DMS53 (cell line): ENCODE data around the gene ISLR2.

ENCODE experiments used
- DNase-seq: peaks from one replicate; lab custom pipeline; 2025; lab: John Stamatoyannopoulos, UW

Gene ISLR2

DNA sequence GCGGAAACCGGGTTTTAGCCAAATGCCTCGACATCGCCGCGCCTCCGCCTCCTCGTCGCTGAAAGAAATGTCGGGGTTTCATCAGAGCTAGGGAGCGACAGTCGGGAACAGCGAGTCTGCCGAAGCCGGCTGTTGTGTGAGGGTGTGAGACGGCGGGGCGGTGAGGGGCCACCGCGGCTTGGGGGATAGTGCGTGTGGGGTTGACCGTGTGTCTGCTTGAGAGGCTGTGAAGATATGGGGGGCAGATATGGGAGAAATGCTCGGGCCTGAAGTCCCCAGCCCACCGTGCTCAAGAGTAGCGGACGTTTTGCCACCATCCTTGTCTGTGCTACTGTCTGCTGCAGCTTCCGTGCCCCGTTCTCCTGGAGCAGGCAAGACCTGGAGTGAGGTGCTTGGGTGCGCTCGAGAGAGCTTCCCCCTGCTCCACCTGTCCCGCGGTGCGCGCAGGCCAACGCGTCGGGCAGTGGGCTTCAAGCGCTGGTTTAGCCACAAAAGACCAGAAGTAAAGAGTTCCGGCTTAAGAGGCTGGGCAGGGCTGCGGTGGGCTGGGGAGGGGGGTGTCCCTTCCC is 716 bp upstream of the ISLR2 start:
- DNase-seq, result peak; percentile 60

DNA sequence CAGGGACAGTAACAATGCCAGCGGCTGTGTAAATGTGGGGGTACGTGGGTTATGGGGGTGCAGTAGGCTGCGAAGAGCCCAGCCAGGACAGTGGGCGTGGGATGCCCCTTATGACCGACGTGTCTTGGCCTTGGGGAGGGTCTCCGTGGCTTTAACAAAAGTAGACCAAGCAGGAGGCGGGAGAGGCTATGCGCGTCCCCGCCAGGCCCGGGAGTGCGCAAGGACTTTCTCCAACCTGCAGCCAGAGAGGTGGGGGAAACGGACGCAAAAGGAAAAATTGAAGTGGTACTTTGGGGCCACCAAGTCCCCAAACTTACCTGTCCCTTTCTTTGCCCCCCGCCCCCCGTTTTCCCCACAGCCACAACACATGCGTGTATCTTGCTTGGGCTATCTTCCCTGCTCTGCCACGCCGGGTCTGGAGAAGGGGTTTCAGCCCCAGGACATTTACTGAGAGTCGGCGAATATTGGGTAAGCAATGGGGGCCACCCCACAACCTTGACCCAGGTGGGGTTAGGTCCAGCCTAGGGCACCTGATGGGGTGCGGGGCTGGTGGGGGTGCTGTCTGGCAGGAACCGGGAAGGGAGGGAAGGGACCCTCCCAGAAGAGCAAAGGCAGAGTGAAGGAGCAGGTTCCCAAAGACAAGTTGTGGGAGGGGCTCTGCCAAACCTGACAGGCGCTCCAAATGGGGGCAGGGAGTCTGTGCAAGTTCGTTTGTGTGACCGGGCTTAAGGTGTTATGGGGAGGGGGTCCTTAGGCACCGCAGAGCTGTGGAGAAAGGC is 652 bp downstream of the ISLR2 start:
- no peak for DNase-seq

DNA sequence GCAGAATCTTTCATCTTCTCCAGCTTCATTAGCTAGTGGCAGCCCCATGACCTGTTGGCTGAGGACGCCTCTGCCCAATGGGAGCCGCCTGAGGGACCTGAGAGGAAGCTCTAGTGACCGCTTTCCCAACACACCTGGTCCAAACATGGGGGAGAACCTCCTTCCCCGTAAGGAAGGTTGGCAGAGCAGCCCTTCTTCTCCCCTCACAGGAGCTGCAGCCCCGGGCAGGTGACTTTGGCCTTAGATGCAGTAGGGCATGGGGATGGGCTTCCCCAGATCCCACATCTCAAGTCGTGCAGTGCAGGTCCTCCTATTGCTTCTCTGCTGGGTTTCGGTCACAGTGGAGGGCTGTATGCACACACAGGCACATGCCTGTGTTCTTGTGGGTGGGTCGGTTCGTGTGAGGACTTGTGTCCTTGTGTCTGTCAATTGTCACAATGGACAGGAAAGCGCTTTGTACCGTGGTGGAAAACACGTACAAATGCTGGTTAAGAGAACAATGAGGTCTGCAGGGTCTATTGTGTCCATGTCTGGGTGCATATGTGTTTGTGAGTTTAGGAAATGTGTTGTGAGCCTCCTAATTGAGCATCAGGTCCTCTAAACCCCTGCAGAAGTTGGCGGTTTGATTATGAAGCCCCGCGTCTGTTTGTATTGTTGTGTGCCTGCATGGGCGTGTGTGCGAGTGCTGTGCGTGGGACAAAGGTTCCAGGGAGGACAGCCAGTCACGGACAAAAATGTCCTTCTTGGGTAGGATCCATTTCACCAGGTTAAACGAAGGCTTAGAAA is 1.4 kb downstream of the ISLR2 start:
- peak; percentile 24 for DNase-seq

DNA sequence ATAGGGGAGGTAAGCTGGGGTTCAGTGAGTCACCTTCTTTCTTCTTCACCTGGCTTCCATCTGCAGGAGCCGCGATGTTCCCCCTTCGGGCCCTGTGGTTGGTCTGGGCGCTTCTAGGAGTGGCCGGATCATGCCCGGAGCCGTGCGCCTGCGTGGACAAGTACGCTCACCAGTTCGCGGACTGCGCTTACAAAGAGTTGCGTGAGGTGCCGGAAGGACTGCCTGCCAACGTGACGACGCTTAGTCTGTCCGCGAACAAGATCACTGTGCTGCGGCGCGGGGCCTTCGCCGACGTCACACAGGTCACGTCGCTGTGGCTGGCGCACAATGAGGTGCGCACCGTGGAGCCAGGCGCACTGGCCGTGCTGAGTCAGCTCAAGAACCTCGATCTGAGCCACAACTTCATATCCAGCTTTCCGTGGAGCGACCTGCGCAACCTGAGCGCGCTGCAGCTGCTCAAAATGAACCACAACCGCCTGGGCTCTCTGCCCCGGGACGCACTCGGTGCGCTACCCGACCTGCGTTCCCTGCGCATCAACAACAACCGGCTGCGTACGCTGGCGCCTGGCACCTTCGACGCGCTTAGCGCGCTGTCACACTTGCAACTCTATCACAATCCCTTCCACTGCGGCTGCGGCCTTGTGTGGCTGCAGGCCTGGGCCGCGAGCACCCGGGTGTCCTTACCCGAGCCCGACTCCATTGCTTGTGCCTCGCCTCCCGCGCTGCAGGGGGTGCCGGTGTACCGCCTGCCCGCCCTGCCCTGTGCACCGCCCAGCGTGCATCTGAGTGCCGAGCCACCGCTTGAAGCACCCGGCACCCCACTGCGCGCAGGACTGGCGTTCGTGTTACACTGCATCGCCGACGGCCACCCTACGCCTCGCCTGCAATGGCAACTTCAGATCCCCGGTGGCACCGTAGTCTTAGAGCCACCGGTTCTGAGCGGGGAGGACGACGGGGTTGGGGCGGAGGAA is 2.6 kb downstream of the ISLR2 start:
- peak; percentile 46 for DNase-seq

DNA sequence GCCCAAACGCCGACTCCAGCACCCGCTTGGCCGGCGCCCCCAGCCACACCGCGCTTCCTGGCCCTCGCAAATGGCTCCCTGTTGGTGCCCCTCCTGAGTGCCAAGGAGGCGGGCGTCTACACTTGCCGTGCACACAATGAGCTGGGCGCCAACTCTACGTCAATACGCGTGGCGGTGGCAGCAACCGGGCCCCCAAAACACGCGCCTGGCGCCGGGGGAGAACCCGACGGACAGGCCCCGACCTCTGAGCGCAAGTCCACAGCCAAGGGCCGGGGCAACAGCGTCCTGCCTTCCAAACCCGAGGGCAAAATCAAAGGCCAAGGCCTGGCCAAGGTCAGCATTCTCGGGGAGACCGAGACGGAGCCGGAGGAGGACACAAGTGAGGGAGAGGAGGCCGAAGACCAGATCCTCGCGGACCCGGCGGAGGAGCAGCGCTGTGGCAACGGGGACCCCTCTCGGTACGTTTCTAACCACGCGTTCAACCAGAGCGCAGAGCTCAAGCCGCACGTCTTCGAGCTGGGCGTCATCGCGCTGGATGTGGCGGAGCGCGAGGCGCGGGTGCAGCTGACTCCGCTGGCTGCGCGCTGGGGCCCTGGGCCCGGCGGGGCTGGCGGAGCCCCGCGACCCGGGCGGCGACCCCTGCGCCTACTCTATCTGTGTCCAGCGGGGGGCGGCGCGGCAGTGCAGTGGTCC is 3.5 kb downstream of the ISLR2 start:
- no peak for DNase-seq

DNA sequence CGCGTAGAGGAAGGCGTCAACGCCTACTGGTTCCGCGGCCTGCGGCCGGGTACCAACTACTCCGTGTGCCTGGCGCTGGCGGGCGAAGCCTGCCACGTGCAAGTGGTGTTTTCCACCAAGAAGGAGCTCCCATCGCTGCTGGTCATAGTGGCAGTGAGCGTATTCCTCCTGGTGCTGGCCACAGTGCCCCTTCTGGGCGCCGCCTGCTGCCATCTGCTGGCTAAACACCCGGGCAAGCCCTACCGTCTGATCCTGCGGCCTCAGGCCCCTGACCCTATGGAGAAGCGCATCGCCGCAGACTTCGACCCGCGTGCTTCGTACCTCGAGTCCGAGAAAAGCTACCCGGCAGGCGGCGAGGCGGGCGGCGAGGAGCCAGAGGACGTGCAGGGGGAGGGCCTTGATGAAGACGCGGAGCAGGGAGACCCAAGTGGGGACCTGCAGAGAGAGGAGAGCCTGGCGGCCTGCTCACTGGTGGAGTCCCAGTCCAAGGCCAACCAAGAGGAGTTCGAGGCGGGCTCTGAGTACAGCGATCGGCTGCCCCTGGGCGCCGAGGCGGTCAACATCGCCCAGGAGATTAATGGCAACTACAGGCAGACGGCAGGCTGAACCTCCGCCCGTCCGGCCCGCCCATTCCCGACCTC is 4.1 kb downstream of the ISLR2 start:
- DNase-seq, result peak; percentile 87

DNA sequence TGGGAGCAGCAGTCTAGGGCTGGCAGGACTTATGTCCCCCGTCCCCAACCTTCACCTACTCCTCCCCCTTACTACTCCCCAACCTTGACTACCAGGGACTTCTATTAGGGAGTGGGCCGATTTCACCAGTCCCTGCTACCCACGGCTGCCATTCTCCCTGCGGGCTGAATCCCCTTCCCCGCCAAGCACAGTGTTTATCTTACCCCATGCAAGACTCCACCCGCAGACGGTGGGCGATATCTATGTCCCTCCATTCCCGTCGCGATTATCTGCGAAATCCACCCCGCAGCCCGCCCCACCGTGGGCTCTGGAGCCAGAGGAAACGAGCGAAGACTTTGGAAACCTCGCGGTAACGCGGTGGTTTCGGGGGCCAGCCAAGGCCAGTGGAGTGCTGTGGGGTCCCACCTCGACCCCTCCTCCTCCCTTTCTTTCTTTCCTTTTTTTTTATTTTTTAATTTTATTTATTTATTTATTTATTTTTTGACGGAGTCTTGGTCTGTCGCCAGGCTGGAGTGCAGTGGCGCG is 4.7 kb downstream of the ISLR2 start:
- DNase-seq, result peak; percentile 46

DNA sequence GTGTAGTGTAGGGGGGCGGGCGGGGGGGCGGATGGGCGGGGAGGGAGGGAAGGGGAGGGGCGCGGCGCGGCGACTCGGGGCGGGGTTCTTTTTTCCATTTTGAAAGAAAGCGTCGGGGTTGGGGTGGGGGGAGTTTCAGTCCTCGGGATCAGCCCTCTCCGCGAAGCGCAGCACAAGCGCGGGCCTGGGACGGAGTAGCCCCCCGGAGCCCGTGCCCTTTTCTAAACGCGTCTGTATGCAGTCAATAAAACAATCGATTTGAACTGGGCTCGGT is 6.1 kb downstream of the ISLR2 start:
- no peak for DNase-seq

DNA sequence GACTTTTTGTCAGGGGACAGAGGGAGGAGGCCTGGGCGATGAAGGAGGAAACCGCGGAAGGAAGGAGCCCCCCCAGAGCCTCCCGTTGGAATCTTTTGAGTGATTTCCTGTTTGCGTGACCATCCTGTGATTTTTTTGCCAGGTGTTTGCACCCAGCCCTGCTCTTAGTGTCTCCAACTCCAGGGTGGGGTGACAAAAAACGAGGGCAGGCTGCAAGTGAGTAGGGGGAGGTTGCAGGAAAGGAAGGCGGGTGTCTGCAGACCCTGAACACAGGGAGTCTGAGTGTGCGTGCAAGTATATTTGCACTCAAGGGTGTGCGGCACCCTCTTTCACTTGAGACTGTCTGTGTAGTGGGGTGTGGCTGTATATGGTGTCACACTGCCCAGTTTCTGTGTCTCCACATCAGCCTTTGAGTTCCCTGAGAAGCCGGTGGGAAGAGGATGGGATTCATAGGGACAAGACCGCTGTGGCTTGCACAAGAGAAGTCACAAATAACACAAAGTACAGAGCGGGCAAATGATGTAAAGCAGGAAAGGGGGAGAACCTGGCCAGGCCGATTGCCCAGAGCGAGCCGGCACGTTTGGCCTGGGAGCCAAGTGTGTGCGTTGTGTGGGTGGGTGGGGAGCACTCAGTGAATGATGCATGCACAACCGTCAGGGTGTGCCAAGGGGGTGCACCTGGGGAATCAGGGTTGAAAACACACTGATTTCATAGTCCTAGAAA is 6.6 kb downstream of the ISLR2 start:
- DNase-seq, result no peak

DNA sequence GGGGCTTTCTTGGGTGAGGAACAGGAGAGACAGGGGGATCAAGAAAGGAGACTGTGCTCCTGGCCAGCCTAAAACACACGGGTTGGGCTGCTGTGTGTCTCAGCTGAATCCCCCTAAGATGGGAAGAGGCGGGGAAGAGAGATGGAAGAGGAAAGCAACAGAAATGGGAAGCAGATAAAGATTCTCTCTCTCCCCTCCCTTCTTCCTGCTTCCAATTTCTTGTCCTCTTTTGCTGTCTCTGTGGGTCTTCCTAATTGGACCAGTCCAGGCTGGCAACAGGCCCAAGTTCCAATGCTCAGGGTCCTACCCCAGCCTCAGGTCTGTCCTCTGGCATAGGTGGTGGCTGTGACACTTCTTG is 7.1 kb downstream of the ISLR2 start:
- no peak for DNase-seq

DNA sequence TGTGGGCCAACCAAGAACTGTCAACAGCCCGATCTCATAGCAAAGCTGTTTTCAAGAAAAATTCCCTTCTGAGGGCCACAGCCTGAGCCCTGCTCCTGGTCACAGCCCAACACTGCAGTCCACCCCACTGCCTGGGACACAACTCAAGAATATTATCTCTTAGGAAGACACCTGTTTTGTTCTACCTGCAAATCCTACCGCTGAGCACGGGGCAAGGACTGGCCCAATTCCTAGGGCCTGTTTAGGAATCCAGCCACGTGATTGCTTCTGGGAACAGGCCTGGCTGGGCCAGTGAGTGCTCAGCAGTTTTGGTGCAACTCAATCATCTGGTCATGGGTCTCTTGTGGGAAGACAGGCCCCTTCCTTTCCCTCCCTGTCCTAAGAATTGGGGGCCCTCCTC is 8.3 kb downstream of the ISLR2 start:
- DNase-seq, result no peak

DNA sequence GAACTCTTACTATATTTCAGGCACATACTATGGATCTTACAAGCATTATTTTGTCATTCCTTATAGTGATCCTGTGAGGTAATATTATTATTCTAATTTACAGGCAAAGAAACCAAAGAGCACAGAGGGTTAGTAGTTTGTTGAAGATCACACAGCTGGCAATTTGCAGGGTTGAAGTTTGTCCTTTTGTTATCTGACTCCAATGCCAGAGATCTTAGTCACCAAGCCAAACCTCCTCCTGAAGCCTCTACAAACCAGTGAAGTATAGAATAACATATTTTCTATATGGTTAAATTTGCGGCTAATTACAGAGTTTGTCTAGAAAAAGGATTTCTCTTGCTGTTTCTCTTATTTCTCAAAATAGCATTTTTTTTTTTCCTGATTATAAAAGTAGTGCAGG is 11.2 kb downstream of the ISLR2 start:
- DNase-seq, result no peak

DNA sequence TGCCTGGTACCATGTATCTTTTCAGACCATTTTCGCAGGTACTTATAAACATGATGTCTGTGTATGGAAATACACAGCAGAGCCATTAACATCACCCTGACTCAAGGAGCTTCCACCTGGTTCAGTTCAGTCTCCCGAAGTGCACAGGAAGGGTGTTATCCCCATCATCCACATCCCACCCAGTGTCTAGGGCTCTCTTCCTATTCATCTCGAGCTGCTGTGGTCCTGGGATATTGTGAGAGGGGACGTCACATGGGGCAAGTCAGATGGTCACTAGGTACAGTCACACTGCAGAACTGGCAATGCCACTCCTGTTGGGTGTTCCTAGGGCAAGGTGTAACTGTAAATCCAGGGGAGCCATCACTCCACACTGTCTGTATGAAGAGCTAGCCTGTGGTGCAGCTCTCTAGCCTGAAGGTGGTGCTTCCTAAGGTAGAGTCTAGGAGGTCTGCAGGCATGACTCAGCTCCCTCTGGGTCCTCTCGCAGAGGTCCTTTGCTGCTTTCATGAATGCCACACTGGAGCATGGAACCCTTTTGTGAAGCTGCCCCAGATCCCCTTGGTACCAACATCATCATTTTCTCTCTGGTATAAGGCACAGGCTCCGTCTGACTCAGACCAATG is 13.9 kb downstream of the ISLR2 start:
- peak; percentile 70 for DNase-seq

DNA sequence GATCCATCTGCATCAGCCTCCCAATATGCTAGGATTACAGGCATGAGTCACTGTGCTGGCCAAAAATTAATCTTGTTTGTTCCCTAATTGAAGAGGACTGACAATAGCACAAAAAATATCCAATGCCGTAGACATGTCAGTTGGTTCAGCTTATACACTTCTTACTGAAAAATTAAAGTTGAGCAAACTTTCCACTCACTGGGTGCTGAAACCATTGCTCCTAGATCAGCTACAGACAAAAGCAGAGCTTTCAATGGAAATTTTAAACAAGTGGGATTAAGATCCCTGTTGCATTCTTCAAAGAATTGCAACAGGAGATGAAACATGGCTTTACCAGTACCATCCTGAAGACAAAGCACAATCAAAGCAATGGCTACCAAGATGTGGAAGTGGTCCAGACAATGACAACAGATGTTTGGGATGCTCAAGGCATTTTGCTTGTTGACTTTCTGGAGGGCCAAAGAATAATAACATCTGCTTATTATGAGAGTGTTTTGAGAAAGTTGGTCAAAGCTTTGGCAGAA is 16.0 kb downstream of the ISLR2 start:
- DNase-seq, result no peak

DNA sequence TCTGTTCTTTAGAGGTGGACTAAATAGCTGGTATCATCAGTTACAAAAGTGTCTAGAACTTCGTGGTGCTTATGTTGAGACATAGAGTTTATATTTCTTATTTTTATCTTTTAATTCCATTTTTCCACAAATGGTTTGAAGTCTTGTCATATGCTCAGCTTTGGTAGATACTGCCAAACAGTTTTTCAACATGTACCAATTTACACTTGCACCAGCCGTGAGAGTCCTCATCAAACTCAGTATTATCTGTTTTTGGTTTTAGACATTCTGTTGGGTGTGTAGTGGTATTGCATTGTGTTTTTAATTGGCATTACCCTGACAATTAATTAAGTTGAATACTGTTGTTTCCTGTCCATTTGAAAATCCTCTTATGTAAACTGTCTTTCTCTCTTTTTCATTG is 16.7 kb downstream of the ISLR2 start:
- no peak for DNase-seq

DNA sequence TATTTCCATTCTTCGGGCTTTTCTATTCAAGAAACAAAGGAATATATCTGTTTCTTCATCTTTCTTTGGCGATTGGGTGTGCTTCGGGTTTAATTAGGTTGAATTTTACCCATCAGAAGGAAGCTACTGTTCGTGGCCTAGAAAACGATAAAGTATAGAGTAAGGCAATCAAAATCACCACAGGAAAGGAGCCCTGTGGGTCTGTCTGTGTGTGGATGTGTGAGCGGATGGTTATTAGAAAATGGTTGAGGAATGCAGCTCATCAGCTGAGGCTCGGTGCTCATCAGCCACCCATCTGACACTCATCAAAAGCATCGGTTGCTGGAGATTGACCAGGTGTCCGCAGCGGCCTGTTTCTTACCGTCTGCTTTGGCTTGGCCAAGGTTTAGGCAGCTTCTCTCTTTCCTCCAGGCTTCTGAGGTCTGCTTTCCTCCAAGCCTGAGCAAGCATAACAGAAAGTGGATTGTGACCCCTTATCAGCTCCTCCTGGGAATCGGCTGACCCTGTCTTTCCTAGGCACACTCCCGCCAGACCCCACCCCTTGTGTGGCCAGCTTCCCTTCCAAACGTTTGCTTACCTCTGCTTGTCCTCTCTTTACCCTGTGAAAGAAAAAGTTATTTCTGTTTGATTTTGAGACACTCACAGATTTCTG is 25.5 kb downstream of the ISLR2 start:
- no peak for DNase-seq

DNA sequence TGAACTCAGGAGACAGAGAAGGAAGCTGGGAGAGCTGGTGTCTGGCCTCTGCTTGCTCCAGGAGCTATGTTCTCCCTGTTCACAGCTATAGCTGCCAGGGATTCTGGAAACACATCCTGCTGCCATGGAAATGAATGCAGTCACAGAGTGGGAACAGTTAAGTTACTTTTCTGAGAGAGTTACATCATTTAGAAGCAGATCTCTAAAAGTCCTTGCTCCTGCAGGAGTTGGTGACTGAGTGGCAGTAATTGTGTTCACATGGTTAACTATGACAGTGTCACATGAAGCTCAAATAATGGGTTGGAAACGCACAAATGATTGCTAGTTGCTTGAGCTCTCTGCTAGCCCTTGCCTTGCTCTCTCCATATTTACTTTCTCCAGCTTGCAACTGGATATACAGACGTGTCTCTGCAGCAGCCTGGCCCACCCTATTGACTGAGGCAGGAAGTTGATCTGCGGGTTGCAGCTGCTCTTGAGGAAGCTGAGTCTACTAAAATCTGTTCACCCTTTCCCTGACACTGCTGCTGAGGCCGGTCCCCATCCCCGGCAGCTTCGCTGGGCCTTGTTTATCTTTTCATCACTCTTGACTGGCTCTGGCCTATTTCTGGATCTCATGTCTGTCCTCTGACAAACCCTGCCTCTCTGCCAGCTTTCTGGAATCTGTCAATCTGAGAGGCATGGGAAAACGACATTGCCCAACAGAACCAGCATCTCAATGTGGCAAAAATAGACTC is 26.5 kb downstream of the ISLR2 start:
- peak; percentile 68 for DNase-seq
